HuH-7 (cell line): ENCODE results near the gene PLAAT2.

Experiments
- DNase-seq: peaks from one replicate; pipeline ENCODE4 v3.0.0; 2011; ENCODE audit warnings: low spot score

The PLAAT2 gene

DNA sequence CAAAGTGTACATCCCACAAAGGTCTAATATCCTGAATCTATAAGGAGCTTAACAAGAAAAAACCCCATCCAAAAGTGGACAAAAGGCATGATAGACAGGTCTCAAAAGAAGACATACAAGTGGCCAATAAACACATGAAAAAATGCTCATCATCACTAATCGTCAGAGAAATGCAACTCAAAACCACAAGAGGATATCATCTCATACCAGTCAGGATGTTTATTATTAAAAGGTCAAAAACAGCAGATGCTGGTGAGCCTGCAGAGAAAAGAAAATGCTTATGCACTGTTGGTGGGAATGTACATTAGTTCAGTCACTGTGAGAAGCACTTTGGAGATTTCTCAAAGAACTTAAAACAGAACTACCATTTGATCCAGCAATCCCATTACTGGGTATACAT lies 44.6 kb downstream of the PLAAT2 start:
- DNase-seq, result no peak

- no peak for DNase-seq
Observed at GRCh38 chr11:63517156-63517555, 46.0 kb downstream of the PLAAT2 start.

- no peak for DNase-seq
Observed at GRCh38 chr11:63516109-63516508, 47.1 kb downstream of the PLAAT2 start.

- no peak for DNase-seq
Observed at GRCh38 chr11:63512816-63513215, 50.4 kb downstream of the PLAAT2 start.

DNA sequence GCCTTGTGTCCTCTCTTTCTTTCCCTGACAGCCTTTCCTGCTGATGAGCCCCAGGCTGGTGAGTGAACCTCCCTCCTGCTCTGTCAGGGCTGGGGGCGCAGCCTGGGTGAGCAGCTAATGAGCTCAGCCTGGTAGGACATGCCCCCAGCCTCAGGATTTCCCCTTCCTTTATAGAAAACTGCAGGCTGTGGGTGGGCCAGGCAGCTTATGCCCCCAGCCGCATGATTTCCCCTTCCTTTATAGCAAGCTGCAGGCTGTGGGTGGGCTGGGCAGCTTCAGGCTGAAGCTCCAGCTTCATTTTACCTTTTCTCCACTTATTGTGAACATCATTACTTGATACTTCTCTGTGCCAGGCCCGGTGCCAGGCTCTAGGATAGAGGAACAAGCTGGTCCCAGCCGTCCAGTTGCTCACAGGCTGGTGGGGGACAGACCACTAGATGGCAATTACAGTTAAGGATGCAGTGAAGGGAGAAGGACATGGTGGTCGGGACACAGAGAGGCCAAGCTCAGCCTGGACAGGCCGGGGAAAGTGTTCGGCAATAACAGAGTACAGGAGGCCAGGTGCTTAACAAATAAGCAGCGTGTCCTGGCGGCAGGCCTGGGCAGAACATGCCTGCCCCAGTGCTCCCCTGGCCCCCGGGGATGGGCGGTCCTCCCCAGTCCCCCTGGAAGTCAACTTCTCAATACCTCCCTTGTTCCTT lies 52.0 kb downstream of the PLAAT2 start:
- no peak for DNase-seq

- DNase-seq, result no peak
Observed at GRCh38 chr11:63510360-63511047, 52.7 kb downstream of the PLAAT2 start.

DNA sequence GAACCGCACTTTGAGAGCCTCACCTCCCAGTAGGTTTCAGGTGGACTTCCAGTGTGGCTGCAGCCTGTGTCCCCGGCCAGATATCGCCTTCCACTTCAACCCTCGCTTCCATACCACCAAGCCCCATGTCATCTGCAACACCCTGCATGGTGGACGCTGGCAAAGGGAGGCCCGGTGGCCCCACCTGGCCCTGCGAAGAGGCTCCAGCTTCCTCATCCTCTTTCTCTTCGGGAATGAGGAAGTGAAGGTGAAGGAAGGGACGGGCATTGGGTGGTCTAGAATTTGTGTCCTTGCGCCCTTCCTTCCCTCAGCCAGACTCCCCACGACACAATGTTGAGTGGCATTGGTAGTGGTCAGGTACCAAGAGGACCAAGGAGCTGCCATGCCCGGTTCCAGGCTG lies 54.4 kb downstream of the PLAAT2 start:
- no peak for DNase-seq

DNA sequence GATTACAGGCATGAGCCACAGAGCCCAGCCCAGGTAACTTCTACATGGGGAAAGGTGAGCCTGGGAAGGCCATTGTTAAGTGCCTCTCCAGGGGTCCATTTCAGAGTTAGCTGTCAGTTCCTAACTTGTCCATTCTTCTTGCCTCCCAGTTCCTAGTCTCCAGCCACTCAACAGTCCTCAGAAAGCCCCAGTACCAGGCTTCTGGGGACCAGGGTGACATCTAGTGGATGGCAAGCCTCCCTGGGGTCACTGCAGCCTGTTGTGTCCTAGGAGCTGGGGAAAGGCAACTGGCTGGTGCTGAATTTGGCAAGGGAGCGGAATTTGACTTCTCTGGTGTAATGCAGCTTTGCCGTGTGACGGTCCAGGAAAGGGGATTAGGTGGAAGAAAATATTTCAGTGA lies 55.2 kb downstream of the PLAAT2 start:
- DNase-seq, result peak; percentile 99

- DNase-seq, result no peak
Observed at GRCh38 chr11:63507511-63507910, 55.7 kb downstream of the PLAAT2 start.

DNA sequence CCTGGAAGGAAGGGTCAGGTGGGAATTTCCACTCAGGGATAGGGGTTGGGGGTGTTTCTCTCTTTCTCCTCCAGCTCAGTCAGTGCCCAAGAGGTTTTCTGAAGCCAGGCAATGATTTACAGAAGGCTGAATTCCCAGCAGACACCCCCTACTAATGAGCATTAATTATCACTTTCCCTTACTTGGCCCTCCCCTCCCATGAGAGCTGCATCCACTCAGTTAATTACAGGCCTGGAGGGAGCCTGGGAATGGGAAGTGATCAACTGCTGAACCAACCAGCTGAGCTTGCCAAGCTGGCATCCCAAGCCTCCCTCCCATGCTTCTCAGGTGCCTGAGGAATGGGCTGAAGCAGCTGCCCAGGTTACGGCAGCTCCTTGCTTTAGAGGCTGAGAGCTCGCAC lies 56.3 kb downstream of the PLAAT2 start:
- DNase-seq, result no peak

DNA sequence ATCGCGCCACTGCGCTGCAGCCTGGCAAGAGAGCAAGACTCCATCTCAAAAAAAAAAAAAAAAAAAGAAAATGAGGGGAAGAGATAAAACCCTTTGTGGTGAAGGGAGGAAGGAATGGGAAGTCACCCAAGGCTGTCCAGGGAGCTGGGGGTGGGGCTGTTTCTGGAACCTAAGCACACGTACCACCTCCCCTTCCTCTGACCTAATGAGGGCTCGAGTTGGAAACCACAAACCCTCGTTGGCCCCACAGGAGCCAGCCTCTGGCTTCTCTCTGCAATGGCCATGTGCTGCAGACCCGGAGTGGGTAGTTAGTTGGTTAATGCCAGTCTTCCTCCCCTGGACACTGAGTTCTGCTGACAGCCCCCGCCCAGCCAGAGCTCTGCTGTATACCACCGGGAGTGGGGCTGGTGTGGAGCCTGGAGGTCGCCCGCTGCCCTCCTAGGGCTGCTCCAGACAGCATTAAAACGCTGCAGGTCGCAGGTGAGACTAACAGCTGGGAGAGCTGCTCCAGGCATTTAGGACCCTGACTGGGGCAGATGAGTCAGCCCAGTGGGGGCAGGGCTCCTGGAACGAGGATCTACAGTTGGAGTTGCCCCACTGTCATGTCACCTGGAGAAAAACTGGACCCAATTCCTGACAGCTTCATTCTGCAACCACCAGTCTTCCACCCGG lies 57.2 kb downstream of the PLAAT2 start, which contains the start of gene LGALS12:
LGALS12 (plus strand) TSS at position 228 of the 672 bp plus-strand sequence; CDS start at position 603, 375 bp downstream.
- DNase-seq, result no peak

DNA sequence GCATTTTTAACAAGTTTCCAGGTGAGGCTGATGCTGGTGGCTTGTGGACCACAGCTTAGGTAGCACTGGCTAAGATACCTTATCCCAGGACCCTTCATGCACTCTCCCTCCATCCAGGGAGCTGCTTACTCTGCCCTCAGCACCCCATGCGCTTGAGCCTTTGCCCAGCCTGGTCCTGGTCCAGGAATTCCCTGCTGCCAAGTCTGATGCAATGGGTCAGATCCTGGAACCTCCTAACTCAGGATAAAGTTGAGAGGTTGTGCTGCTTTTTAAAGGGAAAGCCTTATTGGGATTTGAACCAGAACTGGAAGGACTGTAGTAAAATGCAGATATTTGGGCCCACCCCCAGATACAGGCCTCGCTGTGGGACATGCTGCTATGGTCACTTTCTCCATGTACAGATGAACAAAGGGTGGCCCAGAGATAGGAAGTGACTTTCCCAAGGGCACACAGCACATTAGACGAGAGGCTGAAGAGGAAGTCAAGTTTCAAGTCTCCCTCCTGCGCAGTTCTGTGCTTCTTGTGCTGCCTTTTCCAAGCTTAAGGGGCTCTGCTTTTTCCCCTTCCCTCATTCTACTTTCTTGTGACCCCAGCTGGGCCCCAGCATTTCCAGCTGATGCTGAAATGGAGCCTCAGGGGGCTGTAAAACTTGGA lies 58.1 kb downstream of the PLAAT2 start:
- no peak for DNase-seq

GRCh38 chr11:63504054-63504453 lies 59.1 kb downstream of the PLAAT2 start:
- no peak for DNase-seq

DNA sequence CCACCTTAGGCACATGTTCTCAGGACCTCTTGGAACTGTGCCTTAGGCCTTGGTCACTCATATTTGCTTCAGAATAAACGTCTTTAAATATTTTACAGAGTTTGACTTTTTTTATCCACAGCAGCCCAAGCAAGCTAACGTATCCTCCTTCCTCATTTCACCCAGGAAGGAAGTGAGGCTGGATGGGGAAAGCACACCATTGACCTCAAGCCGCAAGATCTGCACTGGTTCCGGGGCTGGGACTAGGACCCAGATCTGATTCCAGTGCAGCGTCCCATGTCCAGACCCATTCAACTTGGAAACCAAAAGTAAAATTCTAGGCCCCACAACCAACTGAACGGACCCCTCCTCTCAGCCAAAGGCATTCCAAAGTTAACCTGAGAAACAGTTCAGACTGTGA lies 59.7 kb downstream of the PLAAT2 start:
- DNase-seq, result no peak
